Stimulated activated CD4-positive, alpha-beta T cell treated with anti-CD3 and anti-CD28 coated beads, Interleukin-2, amount 100 ng/mL, for 24 hours (primary cell): ENCODE data around the gene HPRT1.
"Not testable (repeated sequence)": the region's sequence is repeated elsewhere in the genome, so short reads cannot be mapped to it uniquely, and the experiment has no call there.

Source experiments
- DNase-seq, 2 donors: peaks; one replicate each; pipeline ENCODE4 v3.0.0-alpha.2; 2020

The HPRT1 gene

GRCh38 chrX:134460005-134460861 lies at the start of gene HPRT1:
Gene HPRT1, plus strand, starts transcription at chrX:134460165. Its CDS starts 147 bp downstream, at chrX:134460312.
- DNase-seq: peak; percentile 71 to 77

GRCh38 chrX:134416087-134416486 lies 43.9 kb upstream of the HPRT1 start:
- no peak for DNase-seq

GRCh38 chrX:134418317-134419113 lies 41.5 kb upstream of the HPRT1 start:
- DNase-seq: no peak

- DNase-seq: no peak
Observed at GRCh38 chrX:134419784-134420183, 40.2 kb upstream of the HPRT1 start.

- no peak for DNase-seq
Observed at GRCh38 chrX:134423606-134424005, 36.4 kb upstream of the HPRT1 start.

- DNase-seq: no peak
Observed at GRCh38 chrX:134426281-134426680, 33.7 kb upstream of the HPRT1 start.

- no peak for DNase-seq
Observed at GRCh38 chrX:134431894-134432293, 28.1 kb upstream of the HPRT1 start.

GRCh38 chrX:134435894-134436293 lies 24.1 kb upstream of the HPRT1 start:
- no peak for DNase-seq

- no peak for DNase-seq
Observed at GRCh38 chrX:134443020-134443419, 16.9 kb upstream of the HPRT1 start.

GRCh38 chrX:134443461-134443860 lies 16.5 kb upstream of the HPRT1 start:
- no peak for DNase-seq

- DNase-seq: no peak
Observed at GRCh38 chrX:134444681-134445080, 15.3 kb upstream of the HPRT1 start.

- DNase-seq: no peak
Observed at GRCh38 chrX:134452596-134452995, 7.4 kb upstream of the HPRT1 start.

- DNase-seq: no peak
Observed at GRCh38 chrX:134453631-134454030, 6.3 kb upstream of the HPRT1 start.

- no peak for DNase-seq
Observed at GRCh38 chrX:134454506-134454905, 5.5 kb upstream of the HPRT1 start.

- DNase-seq: no peak
Observed at GRCh38 chrX:134457708-134458107, 2.3 kb upstream of the HPRT1 start.

- DNase-seq: no peak
Observed at GRCh38 chrX:134459683-134460004, 321 bp upstream of the HPRT1 start.

GRCh38 chrX:134460862-134461220 lies 876 bp downstream of the HPRT1 start:
- no peak for DNase-seq

- DNase-seq: no peak
Observed at GRCh38 chrX:134461437-134461836, 1.5 kb downstream of the HPRT1 start.

- no peak for DNase-seq
Observed at GRCh38 chrX:134462927-134463326, 3.0 kb downstream of the HPRT1 start.

GRCh38 chrX:134464453-134464852 lies 4.5 kb downstream of the HPRT1 start:
- not testable (repeated sequence) for DNase-seq

- DNase-seq: no peak
Observed at GRCh38 chrX:134469486-134469885, 9.5 kb downstream of the HPRT1 start.

GRCh38 chrX:134470013-134470412 lies 10.0 kb downstream of the HPRT1 start:
- no peak for DNase-seq

GRCh38 chrX:134472041-134472440 lies 12.1 kb downstream of the HPRT1 start:
- DNase-seq: no peak

- no peak for DNase-seq
Observed at GRCh38 chrX:134476284-134476683, 16.3 kb downstream of the HPRT1 start.
